Thyroid gland (tissue), 4 donors: ENCODE data around the gene ZNF524. TPM values are rescaled to one million over a fixed set of nuclear protein-coding genes. Genes with fewer than 3 reads are reported as not detected.

Source experiments
- DNase-seq, 2 donors: peaks; one replicate each; pipeline ENCODE4 v3.0.0-alpha.2; 2019
- H3K27ac ChIP-seq, 3 donors: fragments of 200-600 bp; sonication (generic); 1 replicate in 2 of 3; 2 replicates in 1 of 3; pipeline ENCODE4 v1.5.1; 2016 to 2019; ENCODE audit warnings: mild to moderate bottlenecking in 1 of 3, moderate library complexity in 1 of 3
- H3K27me3 ChIP-seq: fragments of 200-600 bp; sonication (generic); one replicate; pipeline ENCODE4 v1.5.1; 2019
- H3K36me3 ChIP-seq, 2 donors: fragments of 200-600 bp; sonication (generic); one replicate each; pipeline ENCODE4 v1.5.1; 2016 to 2019
- H3K4me1 ChIP-seq, 2 donors: fragments of 200-600 bp; sonication (generic); one replicate each; pipeline ENCODE4 v1.5.1; 2017 to 2019
- H3K4me3 ChIP-seq, 3 donors: fragments of 200-600 bp; sonication (generic); replicated peaks in 1 of 3; 1 replicate in 2 of 3; 2 replicates in 1 of 3; pipeline ENCODE4 v1.5.1; 2016; ENCODE audit warnings: mild to moderate bottlenecking in 1 of 3
- H3K9me3 ChIP-seq: fragments of 200-600 bp; sonication (generic); one replicate; pipeline ENCODE4 v1.5.1; 2017
- CTCF ChIP-seq, 6 experiments: fragments of 200-600 bp in 3 of 6; fragments of 450-650 bp in 3 of 6; sonication (generic) in 3 of 6; IDR thresholded peaks; one replicate each; pipeline ENCODE4 v1.5.1; 2016 to 2019; ENCODE audit warnings: antibody characterized with exemption in 6 of 6, mild to moderate bottlenecking in 2 of 6, inconsistent platforms in 1 of 6, moderate library complexity in 1 of 6
- POLR2A ChIP-seq, 2 donors: fragments of 450-650 bp; IDR thresholded peaks; one replicate each; pipeline ENCODE4 v1.6.1; 2017; ENCODE audit warnings: antibody characterized with exemption in 2 of 2, mild to moderate bottlenecking in 2 of 2, moderate library complexity in 1 of 2
- WGBS, 2 donors: methylation state at CpG; one replicate each; pipeline ENCODE4 v1.1.5; 2017; 5-methylcytosine and 5-hydroxymethylcytosine counted together
- intact Hi-C: fragments of 100-400 bp; cut with DNase I; formaldehyde crosslinking; loops from one replicate; pipeline ENCODE4 v1.15.1; 2023
- total RNA-seq, 4 donors: library from RNA; depleted of rRNA; stranded (reverse); fragments of >200 nt; gene quantifications; one replicate each; pipeline ENCODE4 v1.2.3, GENCODE V29; 2016

Gene ZNF524
- total RNA-seq, 4 donors from 2014 or later: 13.0 to 34.2 (median 28.9) TPM

GRCh38 chr19:55611300-55611982, 11.4 kb downstream of the ZNF524 start:
- peaks cover 4 to 6% of the 10 kb centered on the region in 2 donors for H3K4me1 ChIP-seq
- TF ChIP-seq POLR2A (IDR thresholded peaks at IDR 0.05) (no peak), CTCF (IDR thresholded peaks at IDR 0.05) (no peak)
- H3K4me3 ChIP-seq: no peak overlapping the region
- no peaks in the 10 kb centered on the region for H3K27me3 ChIP-seq
- DNase-seq: no peak
- intact Hi-C loops: no loop called here
- H3K27ac ChIP-seq: no peak overlapping the region
- no peaks in the 10 kb centered on the region for H3K9me3 ChIP-seq
- WGBS, 2 donors: 78 to 85% methylated on average over 15 of the region's 15 CpGs
- peaks cover 12 to 16% of the 10 kb centered on the region in 2 donors for H3K36me3 ChIP-seq

- Histone ChIP-seq H3K9me3 (no peaks in the 10 kb centered on the region), H3K36me3 (peaks cover 15 to 22% of the 10 kb centered on the region in 2 donors), H3K27me3 (no peaks in the 10 kb centered on the region), H3K27ac (no peak overlapping the region), H3K4me3 (no peak overlapping the region), H3K4me1 (no peaks in the 10 kb centered on the region)
- DNase-seq: no peak
- TF ChIP-seq CTCF (IDR thresholded peaks at IDR 0.05): no peak
- no peak for TF ChIP-seq POLR2A (IDR thresholded peaks at IDR 0.05)
- 90 to 97% methylated on average over 3 of the region's 3 CpGs for WGBS, 2 donors
- intact Hi-C loops: no loop called here
Observed at GRCh38 chr19:55611983-55612645, 12.0 kb downstream of the ZNF524 start.

- DNase-seq: no peak
- intact Hi-C loops: no loop called here
- no peaks in the 10 kb centered on the region for H3K9me3 ChIP-seq
- TF ChIP-seq POLR2A (IDR thresholded peaks at IDR 0.05) (no peak), CTCF (IDR thresholded peaks at IDR 0.05) (no peak)
- H3K4me3 ChIP-seq: no peak overlapping the region
- WGBS, 2 donors: 86 to 95% methylated on average over 15 to 27 of the region's 27 CpGs
- H3K4me1 ChIP-seq: no peaks in the 10 kb centered on the region
- no peaks in the 10 kb centered on the region for H3K27me3 ChIP-seq
- H3K36me3 ChIP-seq: peaks cover 15 to 28% of the 10 kb centered on the region in 2 donors
- H3K27ac ChIP-seq: no peak overlapping the region
Observed at GRCh38 chr19:55613396-55613795, 13.3 kb downstream of the ZNF524 start.

GRCh38 chr19:55613930-55614710, 14.0 kb downstream of the ZNF524 start:
- H3K27ac ChIP-seq: no peak overlapping the region
- H3K9me3 ChIP-seq: no peaks in the 10 kb centered on the region
- intact Hi-C loops: no loop called here
- H3K4me1 ChIP-seq: no peaks in the 10 kb centered on the region
- H3K36me3 ChIP-seq: peaks cover 15 to 28% of the 10 kb centered on the region in 2 donors
- no peak for DNase-seq
- no peak overlapping the region for H3K4me3 ChIP-seq
- WGBS, 2 donors: 93 to 94% methylated on average over 56 to 64 of the region's 75 CpGs
- TF ChIP-seq POLR2A (IDR thresholded peaks at IDR 0.05): no peak
- TF ChIP-seq CTCF (IDR thresholded peaks at IDR 0.05): no peak
- no peaks in the 10 kb centered on the region for H3K27me3 ChIP-seq
